Neural progenitor cell (in vitro differentiated cells): Measurements from ENCODE around the gene COL19A1. TPM values are rescaled to one million over a fixed set of nuclear protein-coding genes. Genes with fewer than 3 reads are reported as not detected.

Experiments
- DNase-seq: peaks from one replicate; pipeline ENCODE4 v3.0.0-alpha.2; 2016; ENCODE audit warnings: low spot score
- H2AFZ ChIP-seq: fragments of 200-600 bp; sonication (generic); replicated peaks from 2 replicates; pipeline ENCODE4 v1.6.1; 2016; ENCODE audit warnings: antibody characterized with exemption
- H3F3A ChIP-seq: fragments of 200-600 bp; sonication (generic); 2 replicates; pipeline ENCODE4 v1.6.1; 2016; ENCODE audit warnings: antibody characterized with exemption, low read depth
- H3K27ac ChIP-seq: fragments of 200-600 bp; sonication (generic); 2 replicates; pipeline ENCODE4 v1.5.1; 2016; ENCODE audit warnings: mild to moderate bottlenecking
- H3K27me3 ChIP-seq: fragments of 200-600 bp; sonication (generic); 2 replicates; pipeline ENCODE4 v1.6.1; 2016; ENCODE audit warnings: mild to moderate bottlenecking, moderate library complexity
- H3K36me3 ChIP-seq: fragments of 200-600 bp; sonication (generic); 2 replicates; pipeline ENCODE4 v1.5.1; 2016
- H3K4me1 ChIP-seq: fragments of 200-600 bp; sonication (generic); 2 replicates; pipeline ENCODE4 v1.6.1; 2016; ENCODE audit warnings: mixed run types
- H3K4me2 ChIP-seq: fragments of 200-600 bp; sonication (generic); 2 replicates; pipeline ENCODE4 v1.6.1; 2016
- H3K4me3 ChIP-seq: fragments of 200-600 bp; sonication (generic); 2 replicates; pipeline ENCODE4 v1.5.1; 2016
- H3K79me2 ChIP-seq: fragments of 200-600 bp; sonication (generic); 2 replicates; pipeline ENCODE4 v1.6.1; 2016; ENCODE audit warnings: low read depth
- H3K9ac ChIP-seq: fragments of 200-600 bp; sonication (generic); 2 replicates; pipeline ENCODE4 v1.6.1; 2016
- H3K9me3 ChIP-seq: fragments of 200-600 bp; sonication (generic); 2 replicates; pipeline ENCODE4 v1.5.1; 2016; ENCODE audit warnings: low read depth
- H4K20me1 ChIP-seq: fragments of 200-600 bp; sonication (generic); 2 replicates; pipeline ENCODE4 v1.6.1; 2016; ENCODE audit warnings: low read depth
- H3K27ac Mint-ChIP-seq: 3 replicates; pipeline ENCODE4 v1.8.0; 2021; ENCODE audit warnings: mixed read lengths
- H3K27me3 Mint-ChIP-seq: 2 replicates; pipeline ENCODE4 v1.8.0; 2022; ENCODE audit warnings: low read depth, mild to moderate bottlenecking, inconsistent platforms, moderate library complexity, mixed read lengths; ENCODE audit not compliant: insufficient read depth
- H3K36me3 Mint-ChIP-seq: 3 replicates; pipeline ENCODE4 v1.8.0; 2021; ENCODE audit warnings: mixed read lengths
- H3K4me1 Mint-ChIP-seq: 3 replicates; pipeline ENCODE4 v1.8.0; 2021; ENCODE audit warnings: mixed read lengths
- H3K4me3 Mint-ChIP-seq: 3 replicates; pipeline ENCODE4 v1.8.0; 2021; ENCODE audit warnings: mild to moderate bottlenecking, moderate library complexity, mixed read lengths
- H3K9me3 Mint-ChIP-seq: 3 replicates; pipeline ENCODE4 v1.8.0; 2020; ENCODE audit warnings: mixed read lengths
- CTCF ChIP-seq: fragments of 200-600 bp; sonication (generic); IDR thresholded peaks from 2 replicates; pipeline ENCODE4 v1.5.1; 2017; ENCODE audit warnings: antibody characterized with exemption, mild to moderate bottlenecking
- EZH2 ChIP-seq: fragments of 200-600 bp; sonication (generic); IDR thresholded peaks from 2 replicates; pipeline ENCODE4 v1.6.1; 2017; ENCODE audit warnings: antibody characterized with exemption, mild to moderate bottlenecking, moderate library complexity
- EZH2phosphoT487 ChIP-seq: fragments of 200-600 bp; sonication (generic); IDR thresholded peaks from 2 replicates; pipeline ENCODE4 v1.6.1; 2017; ENCODE audit warnings: antibody characterized with exemption
- total RNA-seq: library from RNA; depleted of rRNA; stranded (reverse); fragments of >200 nt; gene quantifications from 2 replicates; pipeline ENCODE4 v1.2.3, GENCODE V29; 2015; ENCODE audit warnings: low replicate concordance

COL19A1 gene
- total RNA-seq, 1 donor from 2014 or later: not detected

GRCh38 chr6:70082830-70083229 lies 216.5 kb downstream of the COL19A1 start:
- Histone ChIP-seq H3K27ac (no peak overlapping the region), H3K4me1 (peaks cover 8% of the 10 kb centered on the region), H3F3A (no peaks in the 10 kb centered on the region), H2AFZ (no peak overlapping the region), H3K27me3 (no peaks in the 10 kb centered on the region), H3K79me2 (no peaks in the 10 kb centered on the region), H4K20me1 (no peaks in the 10 kb centered on the region), H3K4me2 (no peak overlapping the region), H3K9me3 (no peaks in the 10 kb centered on the region), H3K36me3 (no peaks in the 10 kb centered on the region), H3K9ac (no peak overlapping the region), H3K4me3 (no peak overlapping the region)
- no peaks in the 10 kb centered on the region for H3K36me3 Mint-ChIP-seq
- H3K9me3 Mint-ChIP-seq: no peaks in the 10 kb centered on the region
- no peak for DNase-seq
- peaks cover 13% of the 10 kb centered on the region for H3K4me1 Mint-ChIP-seq
- no peak overlapping the region for H3K27ac Mint-ChIP-seq
- no peaks in the 10 kb centered on the region for H3K27me3 Mint-ChIP-seq
- TF ChIP-seq EZH2phosphoT487 (no peak), CTCF (no peak), EZH2 (no peak)
- H3K4me3 Mint-ChIP-seq: no peak overlapping the region

DNA sequence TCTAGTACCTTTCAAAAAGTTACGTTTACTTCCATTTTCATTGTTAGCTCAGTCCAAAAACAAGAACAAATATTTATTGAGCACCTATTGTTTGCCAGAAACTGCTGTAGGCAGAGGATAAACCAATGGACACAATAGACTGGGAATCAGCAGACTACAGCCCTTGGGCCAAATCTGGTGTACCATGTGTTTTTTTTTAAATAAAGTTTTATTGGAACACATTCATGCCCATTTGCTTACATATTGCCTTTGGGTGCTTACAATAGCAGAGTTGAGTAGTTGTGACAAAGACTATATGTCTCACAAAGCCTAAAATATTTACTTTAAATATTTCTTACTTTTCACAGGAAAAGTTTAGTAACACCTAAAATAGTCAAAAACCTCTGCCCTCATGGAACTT lies 220.4 kb downstream of the COL19A1 start:
- Mint-ChIP-seq H3K9me3 (no peaks in the 10 kb centered on the region), H3K27me3 (no peaks in the 10 kb centered on the region), H3K36me3 (no peaks in the 10 kb centered on the region), H3K27ac (no peak overlapping the region), H3K4me3 (no peak overlapping the region), H3K4me1 (no peaks in the 10 kb centered on the region)
- Histone ChIP-seq H3K27ac (no peak overlapping the region), H3K4me2 (no peak overlapping the region), H3K36me3 (no peaks in the 10 kb centered on the region), H3K9me3 (no peaks in the 10 kb centered on the region), H3K4me3 (no peak overlapping the region), H3K4me1 (no peaks in the 10 kb centered on the region), H2AFZ (no peak overlapping the region), H3K9ac (no peak overlapping the region), H3K27me3 (no peaks in the 10 kb centered on the region), H3K79me2 (no peaks in the 10 kb centered on the region), H4K20me1 (no peaks in the 10 kb centered on the region), H3F3A (no peaks in the 10 kb centered on the region)
- TF ChIP-seq CTCF: no peak
- no peak for TF ChIP-seq EZH2
- TF ChIP-seq EZH2phosphoT487: no peak
- DNase-seq: no peak

- Histone ChIP-seq H3K27ac (no peak overlapping the region), H3F3A (no peaks in the 10 kb centered on the region), H2AFZ (no peak overlapping the region), H4K20me1 (no peaks in the 10 kb centered on the region), H3K4me3 (no peak overlapping the region), H3K27me3 (no peaks in the 10 kb centered on the region), H3K4me2 (no peak overlapping the region), H3K4me1 (no peaks in the 10 kb centered on the region), H3K36me3 (no peaks in the 10 kb centered on the region), H3K9ac (no peak overlapping the region), H3K9me3 (no peaks in the 10 kb centered on the region), H3K79me2 (no peaks in the 10 kb centered on the region)
- Mint-ChIP-seq H3K27ac (no peak overlapping the region), H3K4me1 (no peaks in the 10 kb centered on the region), H3K27me3 (no peaks in the 10 kb centered on the region), H3K36me3 (no peaks in the 10 kb centered on the region), H3K4me3 (no peak overlapping the region), H3K9me3 (no peaks in the 10 kb centered on the region)
- TF ChIP-seq CTCF (no peak), EZH2phosphoT487 (no peak), EZH2 (no peak)
- no peak for DNase-seq
Observed at GRCh38 chr6:70094156-70094555, 227.8 kb downstream of the COL19A1 start.
